CMK (cell line): ENCODE results near the gene ZSCAN10.

Experiments
- DNase-seq: peaks from one replicate; pipeline ENCODE4 v3.0.0-alpha.2; 2010; ENCODE audit warnings: low read depth

The ZSCAN10 gene

GRCh38 chr16:3112058-3112880 lies 13.2 kb upstream of the ZSCAN10 start, which contains the start of gene ZNF205:
Gene ZNF205 (plus strand): TSS chr16:3112586. CDS start chr16:3113431, 845 bp downstream.
- no peak for DNase-seq

GRCh38 chr16:3106205-3106928 lies 7.3 kb upstream of the ZSCAN10 start:
- DNase-seq, result no peak

GRCh38 chr16:3101841-3102470 lies 2.9 kb upstream of the ZSCAN10 start:
- peak; percentile 83 for DNase-seq

GRCh38 chr16:3101018-3101840 lies 2.1 kb upstream of the ZSCAN10 start:
- DNase-seq, result peak; percentile 81

- peak; percentile 92 for DNase-seq
These were observed 822 bp upstream of the ZSCAN10 start for GRCh38 chr16:3099732-3100499.

GRCh38 chr16:3099395-3099731 lies 269 bp upstream of the ZSCAN10 start:
- no peak for DNase-seq

GRCh38 chr16:3097266-3097665 lies 1.8 kb downstream of the ZSCAN10 start:
- no peak for DNase-seq

- DNase-seq, result no peak
These were observed 2.7 kb downstream of the ZSCAN10 start for GRCh38 chr16:3096362-3096761.

- DNase-seq, result no peak
These were observed 3.2 kb downstream of the ZSCAN10 start for GRCh38 chr16:3095869-3096268.

GRCh38 chr16:3094289-3095027 lies 4.6 kb downstream of the ZSCAN10 start:
- DNase-seq, result no peak

- DNase-seq, result no peak
These were observed 6.6 kb downstream of the ZSCAN10 start for GRCh38 chr16:3092501-3092941.

- DNase-seq, result no peak
These were observed 7.5 kb downstream of the ZSCAN10 start for GRCh38 chr16:3091551-3091950.

GRCh38 chr16:3089717-3090592 lies 9.1 kb downstream of the ZSCAN10 start:
- no peak for DNase-seq

- no peak for DNase-seq
These were observed 10.0 kb downstream of the ZSCAN10 start for GRCh38 chr16:3088925-3089716.

GRCh38 chr16:3088450-3088849 lies 10.6 kb downstream of the ZSCAN10 start:
- no peak for DNase-seq

- DNase-seq, result no peak
These were observed 11.6 kb downstream of the ZSCAN10 start for GRCh38 chr16:3087243-3088235.

- no peak for DNase-seq
These were observed 12.4 kb downstream of the ZSCAN10 start for GRCh38 chr16:3086596-3087242.
